Keratinocyte (primary cell): ENCODE data around the gene ITGA11. TPM values are rescaled to one million over a fixed set of nuclear protein-coding genes. Genes with fewer than 3 reads are reported as not detected.

Source experiments
- DNase-seq: peaks from one replicate; pipeline ENCODE4 v3.0.0-alpha.2; 2011; ENCODE audit warnings: low read depth, missing footprints, low spot score
- FAIRE-seq: peaks from 2 replicates; lab custom pipeline; 2011; peaks lifted over from hg19 to GRCh38; lab: Jason Lieb, UNC
- H2AFZ ChIP-seq: 2 replicates; pipeline ENCODE4 v1.6.0; 2012; ENCODE audit warnings: low read length, control low read depth, inconsistent platforms; ENCODE audit not compliant: control insufficient read depth
- H3K27ac ChIP-seq: 2 replicates; pipeline ENCODE4 v1.5.1; 2011; ENCODE audit warnings: low read length; ENCODE audit not compliant: control insufficient read depth, insufficient read depth
- H3K27me3 ChIP-seq: 3 replicates; pipeline ENCODE4 v1.6.0; 2011; ENCODE audit warnings: low read length; ENCODE audit not compliant: control insufficient read depth, insufficient read depth; ENCODE audit errors: extremely low read depth
- H3K36me3 ChIP-seq, 2 experiments: 2 replicates in 1 of 2; 3 replicates in 1 of 2; pipeline ENCODE4 v1.5.1; 2011; ENCODE audit warnings: low read length in 2 of 2, mild to moderate bottlenecking in 1 of 2; ENCODE audit not compliant: control insufficient read depth in 2 of 2, insufficient read depth in 2 of 2; ENCODE audit errors: extremely low read depth in 1 of 2
- H3K4me1 ChIP-seq: 3 replicates; pipeline ENCODE4 v1.5.1; 2011; ENCODE audit warnings: low read length; ENCODE audit not compliant: control insufficient read depth, insufficient read depth; ENCODE audit errors: extremely low read depth
- H3K4me2 ChIP-seq: 3 replicates; pipeline ENCODE4 v1.6.0; 2011; ENCODE audit warnings: low read depth, low read length; ENCODE audit not compliant: control insufficient read depth, insufficient read depth; ENCODE audit errors: extremely low read depth
- H3K4me3 ChIP-seq, 3 experiments: fragments of 200-600 bp in 1 of 3; sonication (generic) in 1 of 3; 2 replicates in 2 of 3; 3 replicates in 1 of 3; pipeline ENCODE4 v1.5.1; 2011 to 2016; ENCODE audit warnings: low read length in 3 of 3, mild to moderate bottlenecking in 3 of 3, control low read depth in 2 of 3, inconsistent platforms in 1 of 3, low read depth in 1 of 3, mixed read lengths in 1 of 3, mixed run types in 1 of 3, moderate library complexity in 1 of 3; ENCODE audit not compliant: control insufficient read depth in 2 of 3, insufficient read depth in 2 of 3; ENCODE audit errors: extremely low read depth in 1 of 3
- H3K79me2 ChIP-seq: 2 replicates; pipeline ENCODE4 v1.6.0; 2012; ENCODE audit warnings: low read length; ENCODE audit not compliant: control insufficient read depth, insufficient read depth
- H3K9ac ChIP-seq: 3 replicates; pipeline ENCODE4 v1.6.0; 2011; ENCODE audit warnings: low read length; ENCODE audit not compliant: control insufficient read depth, insufficient read depth; ENCODE audit errors: extremely low read depth
- H3K9me1 ChIP-seq: 3 replicates; pipeline ENCODE4 v1.6.0; 2011; ENCODE audit warnings: low read length; ENCODE audit not compliant: control insufficient read depth, insufficient read depth; ENCODE audit errors: extremely low read depth
- H3K9me3 ChIP-seq: 2 replicates; pipeline ENCODE4 v1.5.1; 2012; ENCODE audit warnings: low read depth, low read length; ENCODE audit not compliant: control insufficient read depth
- H4K20me1 ChIP-seq: 3 replicates; pipeline ENCODE4 v1.6.0; 2011; ENCODE audit warnings: low read length; ENCODE audit not compliant: control insufficient read depth, insufficient read depth; ENCODE audit errors: extremely low read depth
- CTCF ChIP-seq, 3 experiments: IDR thresholded peaks in 1 of 3; conservative IDR thresholded peaks in 1 of 3; optimal IDR thresholded peaks in 1 of 3; 2 replicates in 2 of 3; 3 replicates in 1 of 3; pipeline versions ENCODE3 to v1.5.1; 2011; ENCODE audit warnings: low read length in 3 of 3, mild to moderate bottlenecking in 3 of 3, moderate library complexity in 2 of 3, control low read depth in 1 of 3, inconsistent platforms in 1 of 3; ENCODE audit not compliant: insufficient read depth in 2 of 3; ENCODE audit errors: extremely low read depth in 1 of 3
- EZH2 ChIP-seq: IDR thresholded peaks from one replicate; pipeline ENCODE4 v1.6.1; 2012; ENCODE audit warnings: inconsistent platforms, mild to moderate bottlenecking, low read length, moderate library complexity
- dilution Hi-C: fragments of 300-500 bp; cut with MboI; formaldehyde crosslinking; loops from one replicate; pipeline ENCODE4 v1.7.0; 2020; ENCODE audit warnings: low sequenced_read_pairs; ENCODE audit not compliant: extremely low pct_ligation_motif_present
- polyA plus RNA-seq, 5 experiments: library from polyadenylated mRNA; depleted of rRNA in 3 of 5; stranded (reverse) in 3 of 5; stranded (forward) in 1 of 5; unstranded in 1 of 5; fragments of >200 nt; gene quantifications; 1 replicate in 1 of 5; 2 replicates in 3 of 5; 3 replicates in 1 of 5; pipeline versions ENCODE4 v1.2.1 to v1.2.3, GENCODE V29; 2011 to 2012; ENCODE audit warnings: missing spikeins in 2 of 5, low read depth in 1 of 5, low replicate concordance in 1 of 5

The ITGA11 gene
- polyA plus RNA-seq, 1 donor (not counting 4 experiments of a cell fraction or from before 2014, with no cell fraction given) = not detected

- H3K4me1 ChIP-seq = peaks cover 25% of the 10 kb centered on the region
- peaks cover 10 to 37% of the 10 kb centered on the region in 2 experiments for H3K36me3 ChIP-seq
- H3K4me2 ChIP-seq = no peak overlapping the region
- no peak overlapping the region for H3K9ac ChIP-seq
- no peak for FAIRE-seq
- H3K27ac ChIP-seq = no peak overlapping the region
- no peaks in the 10 kb centered on the region for H3K9me3 ChIP-seq
- DNase-seq = no peak
- no peaks in the 10 kb centered on the region for H3K27me3 ChIP-seq
- H2AFZ ChIP-seq = no peak overlapping the region
- H3K9me1 ChIP-seq = peaks cover 4% of the 10 kb centered on the region
- H3K79me2 ChIP-seq = peaks cover 100% of the 10 kb centered on the region
- dilution Hi-C loops = no loop called here
- H3K4me3 ChIP-seq = no peak overlapping the region
- TF ChIP-seq EZH2 (no peak), CTCF (optimal IDR thresholded peaks at IDR 0.05 in 1 of 3, IDR thresholded peaks at IDR 0.05 in 1 of 3, conservative IDR thresholded peaks at IDR 0.05 in 1 of 3; ENCODE audit: extremely low read depth in 1 of 3, insufficient read depth in 2 of 3, low read length in 3 of 3) (no peak)
- H4K20me1 ChIP-seq = peaks cover 32% of the 10 kb centered on the region
Observed at GRCh38 chr15:68289621-68290352, 142.2 kb downstream of the ITGA11 start.

- no peak for DNase-seq
- peak; percentile 39 for FAIRE-seq
- Histone ChIP-seq H3K9me3 (no peaks in the 10 kb centered on the region), H2AFZ (no peak overlapping the region), H4K20me1 (peaks cover 34% of the 10 kb centered on the region), H3K79me2 (peaks cover 100% of the 10 kb centered on the region), H3K4me1 (peaks cover 25% of the 10 kb centered on the region), H3K36me3 (peaks cover 13 to 42% of the 10 kb centered on the region in 2 experiments), H3K4me2 (peak overlapping the region; percentile 61), H3K9me1 (peaks cover 4% of the 10 kb centered on the region), H3K27ac (no peak overlapping the region), H3K4me3 (no peak overlapping the region), H3K9ac (no peak overlapping the region), H3K27me3 (no peaks in the 10 kb centered on the region)
- TF ChIP-seq CTCF (optimal IDR thresholded peaks at IDR 0.05 in 1 of 3, IDR thresholded peaks at IDR 0.05 in 1 of 3, conservative IDR thresholded peaks at IDR 0.05 in 1 of 3; ENCODE audit: extremely low read depth in 1 of 3, insufficient read depth in 2 of 3, low read length in 3 of 3) = no peak
- no peak for TF ChIP-seq EZH2
- dilution Hi-C loops = no loop called here
Observed at GRCh38 chr15:68289057-68289456, 142.9 kb downstream of the ITGA11 start.
